GM19240 (cell line): ENCODE results near the gene UBA7.
"Not testable (repeated sequence)": the region's sequence is repeated elsewhere in the genome, so short reads cannot be mapped to it uniquely, and the experiment has no call there.

Source experiments
- DNase-seq: peaks from one replicate; pipeline ENCODE4 v3.0.0; 2011; ENCODE audit warnings: low spot score; ENCODE audit not compliant: insufficient read length

The UBA7 gene

GRCh38 chr3:49786357-49787181 lies 27.2 kb downstream of the UBA7 start, which contains the start of gene IP6K1:
TSS of gene IP6K1 (minus strand) at chr3:49786542. CDS start at chr3:49748040, 38,502 bp downstream.
- peak; percentile 100 for DNase-seq

- no peak for DNase-seq
These were observed 28.0 kb downstream of the UBA7 start for GRCh38 chr3:49785565-49786356.

GRCh38 chr3:49782277-49782676 lies 31.5 kb downstream of the UBA7 start:
- not testable (repeated sequence) for DNase-seq

DNA sequence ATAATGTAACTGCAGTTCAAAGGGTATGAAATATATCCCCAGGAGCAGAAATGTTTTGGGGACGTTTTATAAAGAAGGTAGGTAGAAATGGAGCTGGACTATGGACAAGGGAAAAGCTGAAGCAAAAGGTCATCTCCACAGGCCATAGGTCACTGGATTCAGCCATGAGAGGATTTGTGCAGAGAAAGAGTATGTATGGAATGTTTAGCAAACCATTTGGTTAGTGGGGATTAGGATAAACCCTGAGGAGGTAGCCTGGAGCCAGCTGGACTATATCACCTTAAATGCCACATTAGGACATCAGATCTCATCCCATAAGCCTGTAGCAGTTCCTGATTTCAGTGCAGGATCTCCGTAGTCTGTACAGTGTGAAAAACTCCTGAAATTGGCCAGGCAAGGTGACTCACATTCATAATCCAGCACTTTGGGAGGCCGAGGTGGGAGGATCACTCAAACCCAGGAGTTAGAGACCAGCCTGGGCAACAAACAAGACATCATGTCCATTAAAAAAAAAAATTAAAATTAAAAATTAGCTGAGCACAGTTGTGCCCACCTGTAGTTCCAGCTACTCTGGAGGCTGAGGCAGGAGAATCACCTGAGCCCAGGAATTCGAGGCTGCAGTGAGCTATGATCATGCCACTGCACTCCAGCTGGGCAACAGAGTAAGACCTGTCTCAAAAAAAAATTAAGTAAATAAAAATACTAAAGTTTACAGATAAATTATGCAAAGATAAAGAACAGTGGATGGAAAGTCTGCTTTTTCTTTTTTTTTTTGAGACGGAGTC lies 32.1 kb downstream of the UBA7 start:
- no peak for DNase-seq

GRCh38 chr3:49780975-49781365 lies 32.8 kb downstream of the UBA7 start:
- not testable (repeated sequence) for DNase-seq

GRCh38 chr3:49780080-49780974 lies 33.4 kb downstream of the UBA7 start:
- DNase-seq = no peak

GRCh38 chr3:49779358-49780079 lies 34.2 kb downstream of the UBA7 start:
- no peak for DNase-seq

DNA sequence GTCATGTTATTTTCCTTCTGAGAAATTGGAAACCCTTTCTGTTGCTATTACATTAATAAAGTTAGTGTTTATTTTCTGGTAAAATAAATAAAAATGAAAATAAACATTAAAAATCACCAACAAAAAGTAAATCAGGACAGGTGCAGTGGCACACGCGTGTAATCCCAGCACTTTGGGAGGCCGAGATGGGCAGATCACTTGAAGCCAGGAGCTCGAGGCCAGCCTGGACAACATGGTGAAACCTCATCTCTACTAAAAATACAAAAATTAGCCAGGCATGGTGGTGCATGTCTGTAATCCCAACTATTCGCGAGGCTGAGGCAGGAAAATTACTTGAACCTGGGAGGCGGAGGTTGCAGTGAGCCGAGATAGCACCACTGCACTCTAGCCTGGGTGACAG lies 37.7 kb downstream of the UBA7 start:
- not testable (repeated sequence) for DNase-seq

GRCh38 chr3:49775538-49775937 lies 38.2 kb downstream of the UBA7 start:
- no peak for DNase-seq

DNA sequence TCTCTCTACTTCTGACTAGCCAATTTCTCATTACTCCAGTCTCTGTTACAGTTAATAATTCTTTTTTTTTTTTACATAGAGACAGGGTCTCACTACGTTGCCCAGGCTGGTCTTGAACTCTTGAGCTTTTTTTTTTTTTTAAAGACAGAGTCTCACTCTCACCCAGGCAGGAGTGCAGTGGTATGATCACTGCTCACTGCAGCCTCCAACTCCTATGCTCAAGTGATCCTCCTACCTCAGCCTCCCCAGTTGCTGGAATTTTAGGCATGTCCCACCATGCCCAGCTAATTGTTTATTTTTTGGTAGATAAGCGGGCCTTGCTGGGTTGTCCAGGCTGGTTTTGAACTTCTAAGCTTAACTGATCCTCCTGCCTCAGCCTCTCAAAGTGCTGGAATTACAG lies 41.0 kb downstream of the UBA7 start:
- DNase-seq = no peak

DNA sequence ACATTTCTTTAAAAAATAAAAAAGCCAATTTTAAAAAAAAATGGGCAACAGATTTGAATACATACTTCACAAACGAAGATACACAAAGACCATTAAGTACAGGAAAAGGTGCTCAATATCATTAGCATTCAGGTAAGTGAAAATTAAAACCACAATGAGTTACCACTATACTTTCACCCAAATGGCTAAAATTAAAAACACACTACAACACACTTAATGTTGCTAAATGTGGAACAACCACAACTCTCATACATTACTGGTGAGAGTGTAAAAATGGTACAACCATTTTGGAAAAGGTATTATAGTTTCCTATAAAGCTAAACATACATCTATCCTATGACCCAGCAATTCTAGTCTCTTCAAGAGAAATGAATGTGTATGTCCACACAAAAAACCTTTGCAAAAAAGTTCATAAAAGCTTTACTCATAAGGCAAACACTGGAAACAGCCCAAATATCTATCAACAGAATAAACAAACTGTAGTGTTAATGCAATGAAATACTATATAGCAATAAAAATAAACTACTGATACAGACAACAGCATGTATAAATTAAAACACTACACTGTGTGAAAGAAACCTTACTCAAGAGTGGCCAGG lies 42.3 kb downstream of the UBA7 start:
- DNase-seq = no peak

DNA sequence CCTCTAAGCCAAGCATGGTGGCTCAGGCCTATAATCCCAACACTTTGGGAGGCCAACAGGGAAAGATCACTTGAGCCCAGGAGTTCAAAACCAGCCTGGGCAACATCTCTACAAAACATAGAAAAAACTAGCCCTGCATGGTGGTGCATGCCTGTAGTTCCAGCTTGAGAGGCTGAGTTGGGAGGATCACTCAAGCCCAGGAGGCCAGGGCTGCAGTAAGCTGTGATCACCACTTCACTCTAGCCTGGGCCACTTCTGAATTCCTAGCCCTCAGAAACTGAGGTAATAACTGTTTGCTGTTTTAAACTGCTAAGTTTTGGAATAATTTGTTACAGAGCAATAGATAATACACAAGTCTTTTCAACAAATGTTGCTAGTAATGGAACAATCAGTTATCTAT lies 43.8 kb downstream of the UBA7 start:
- DNase-seq = no peak

DNA sequence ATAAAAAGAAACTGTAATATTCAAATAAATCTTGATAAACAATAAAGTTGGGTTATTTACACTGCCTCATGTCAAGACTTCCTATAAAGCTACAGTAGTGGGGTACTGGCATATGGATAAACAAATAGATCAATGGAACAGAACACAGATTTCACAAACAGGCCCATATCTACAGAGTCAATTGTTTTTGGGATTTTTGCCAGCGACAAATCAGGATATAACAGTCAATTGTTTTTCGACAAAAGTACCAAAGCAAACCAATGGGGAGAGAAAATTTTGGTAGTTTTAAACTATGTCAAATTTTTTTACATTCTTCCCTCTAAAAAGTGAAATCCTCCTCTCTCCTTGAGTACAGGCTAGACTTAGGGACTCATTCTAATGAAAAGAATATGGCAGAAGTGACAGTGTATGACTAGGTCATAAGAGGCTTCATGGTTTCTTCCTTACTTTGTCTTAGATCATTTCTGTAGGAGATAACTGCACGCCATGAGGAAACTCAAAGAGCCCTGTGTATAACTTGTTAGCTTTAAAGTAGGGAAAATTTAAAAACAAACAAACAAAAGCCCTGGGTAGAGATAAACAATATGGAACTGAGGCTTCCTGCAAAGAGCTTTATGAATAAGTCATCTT lies 44.4 kb downstream of the UBA7 start:
- no peak for DNase-seq

- no peak for DNase-seq
These were observed 49.8 kb downstream of the UBA7 start for GRCh38 chr3:49763981-49764380.

DNA sequence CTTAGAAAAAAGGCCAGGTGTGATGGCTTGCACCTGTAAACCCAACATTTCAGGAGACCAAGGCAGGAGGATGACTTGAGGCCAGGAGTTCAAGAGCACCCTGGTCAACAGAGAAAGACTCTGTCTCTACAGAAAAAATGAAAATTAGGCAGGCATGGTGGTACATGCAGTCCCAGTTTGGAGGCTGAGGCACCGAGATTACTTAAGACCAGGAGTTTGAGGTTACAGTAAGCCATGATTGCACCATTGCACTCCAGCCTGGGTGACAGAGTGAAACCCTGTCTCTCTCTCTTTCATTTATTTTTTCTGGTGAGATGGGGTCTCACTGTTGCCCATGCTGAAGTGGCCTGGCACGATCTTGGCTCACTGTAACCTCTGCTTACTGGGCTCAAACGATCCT lies 52.1 kb downstream of the UBA7 start:
- DNase-seq = no peak

DNA sequence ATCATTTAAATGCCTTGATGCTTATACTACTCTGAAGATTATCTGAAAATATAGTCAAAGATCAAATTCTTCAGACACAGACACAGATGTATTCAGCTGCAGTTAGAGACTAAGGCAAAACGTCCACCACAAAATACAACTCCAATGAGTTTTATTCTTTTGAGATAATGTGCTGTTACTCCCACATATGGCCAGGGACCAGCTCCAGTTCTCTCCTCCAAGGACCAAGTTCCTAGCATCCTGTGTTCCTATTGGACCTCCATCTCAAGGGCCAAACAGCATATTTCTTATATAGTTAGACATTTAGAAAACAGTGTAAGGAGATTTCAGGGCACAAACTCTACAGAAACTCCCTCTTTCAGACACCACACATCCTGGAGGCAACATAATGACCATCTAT lies 54.5 kb downstream of the UBA7 start:
- DNase-seq = no peak

DNA sequence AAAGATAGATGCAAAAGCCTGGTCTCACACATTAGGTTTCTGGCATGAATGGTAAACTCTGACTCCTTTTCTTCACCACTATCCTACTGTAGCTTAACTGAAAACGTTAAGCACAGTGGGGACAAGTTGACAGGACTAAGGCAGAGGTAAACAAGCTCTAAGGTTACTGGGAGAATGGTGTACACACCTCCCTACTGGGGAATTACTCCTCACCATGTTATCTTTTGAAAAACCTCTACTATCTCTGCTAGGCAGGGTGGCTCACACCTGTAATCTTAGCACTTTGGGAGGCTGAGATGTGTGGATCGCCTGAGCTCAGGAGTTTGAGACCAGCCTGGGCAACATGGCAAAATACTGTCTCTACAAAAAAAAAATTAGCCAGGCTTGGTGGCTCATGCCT lies 56.6 kb downstream of the UBA7 start:
- no peak for DNase-seq

DNA sequence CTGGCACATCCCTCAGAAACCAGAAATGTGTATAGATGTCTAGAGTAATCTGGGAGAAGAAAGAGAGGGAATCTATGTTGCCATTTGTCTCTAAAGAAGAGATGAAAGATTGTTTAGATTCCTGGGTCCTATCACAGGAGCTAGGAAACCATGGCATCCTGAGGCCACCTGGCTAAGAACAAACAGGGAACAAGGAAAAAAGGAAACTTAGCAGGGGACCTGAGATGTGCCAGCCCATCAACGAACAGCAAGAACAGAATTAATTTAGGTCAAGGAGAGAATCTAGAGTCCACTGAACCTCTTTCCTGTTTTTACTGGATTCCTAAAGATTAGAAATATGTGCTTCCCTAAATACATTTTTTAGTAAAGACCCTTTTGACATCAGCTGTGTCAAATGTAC lies 57.7 kb downstream of the UBA7 start:
- no peak for DNase-seq
